Activated CD4-positive, alpha-beta T cell treated with anti-CD3 and anti-CD28 coated beads, Interleukin-2, amount 10 ng/mL, durations not matched to agents 7 days and 5 days (primary cell): ENCODE results near the gene SERPING1. TPM values are rescaled to one million over a fixed set of nuclear protein-coding genes. Genes with fewer than 3 reads are reported as not detected.
"Not testable (repeated sequence)": the region's sequence is repeated elsewhere in the genome, so short reads cannot be mapped to it uniquely, and the experiment has no call there.

Experiments used
- CTCF ChIA-PET: fragments of 350-600 bp; sonication (Branson Sonifier 250); formaldehyde crosslinking; loops from one replicate; lab custom pipeline; 2021; ENCODE audit warnings: antibody characterized with exemption; lab: Charles Lee
- POLR2A ChIA-PET: fragments of 350-600 bp; sonication (Branson Sonifier 250); formaldehyde crosslinking; loops from one replicate; lab custom pipeline; 2021; ENCODE audit warnings: antibody characterized with exemption; lab: Charles Lee
- DNase-seq: peaks from one replicate; pipeline ENCODE4 v3.0.0-alpha.2; 2020
- H3K27ac Mint-ChIP-seq: one replicate; pipeline ENCODE4 v1.8.0; 2021; ENCODE audit warnings: mild to moderate bottlenecking, moderate library complexity, mixed read lengths
- H3K27me3 Mint-ChIP-seq: one replicate; pipeline ENCODE4 v1.8.0; 2021; ENCODE audit warnings: mixed read lengths
- H3K36me3 Mint-ChIP-seq: one replicate; pipeline ENCODE4 v1.8.0; 2021; ENCODE audit warnings: low read depth, mixed read lengths
- H3K4me1 Mint-ChIP-seq: one replicate; pipeline ENCODE4 v1.8.0; 2021; ENCODE audit warnings: mixed read lengths
- H3K4me3 Mint-ChIP-seq: one replicate; pipeline ENCODE4 v1.8.0; 2021; ENCODE audit warnings: mild to moderate bottlenecking, moderate library complexity, mixed read lengths
- H3K9me3 Mint-ChIP-seq: one replicate; pipeline ENCODE4 v1.8.0; 2021; ENCODE audit warnings: mixed read lengths
- total RNA-seq, 2 experiments: library from RNA; stranded (reverse); gene quantifications; one replicate each; pipeline ENCODE4 v1.2.3, GENCODE V29; 2021

Gene SERPING1
- total RNA-seq, 2 experiments from 2014 or later: 0.23 TPM; not detected in 1

GRCh38 chr11:57649826-57650738, 52.6 kb downstream of the SERPING1 start, which contains the start of gene YPEL4:
Gene YPEL4 (minus strand): TSS chr11:57649912. CDS start chr11:57647107, 2,805 bp downstream.
- POLR2A ChIA-PET: no interaction called here
- peaks cover 46% of the 10 kb centered on the region for H3K27me3 Mint-ChIP-seq
- H3K27ac Mint-ChIP-seq: peak within 1 kb of the TSS; percentile 85

DNA sequence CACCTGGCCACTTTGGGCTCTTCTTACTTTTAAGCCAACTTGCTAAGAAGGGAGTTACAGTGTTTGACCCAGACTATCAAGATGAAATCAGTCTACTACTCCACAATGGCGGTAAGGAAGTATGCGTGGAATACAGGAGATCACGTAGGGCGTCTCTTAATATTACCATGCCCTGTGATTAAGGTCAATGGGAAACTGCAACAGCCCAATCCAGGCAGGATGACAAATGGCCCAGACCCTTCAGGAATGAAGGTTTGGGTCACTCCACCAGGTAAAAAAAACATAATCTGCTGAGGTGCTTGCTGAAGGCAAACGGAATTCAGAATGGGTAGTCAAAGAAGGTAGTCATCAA, 53.2 kb downstream of the SERPING1 start:
- DNase-seq: no peak
- H3K27ac Mint-ChIP-seq: no peak overlapping the region
- no peaks in the 10 kb centered on the region for H3K9me3 Mint-ChIP-seq
- ChIA-PET CTCF (interaction anchor here (2.1 kb wide), 1 partner anchor 9 kb away, joined by 7 read pairs; no protein-coding TSS in a partner anchor), POLR2A (no interaction called here)
- H3K4me1 Mint-ChIP-seq: peaks cover 59% of the 10 kb centered on the region
- peaks cover 42% of the 10 kb centered on the region for H3K27me3 Mint-ChIP-seq
- H3K4me3 Mint-ChIP-seq: no peak overlapping the region
- peaks cover 2% of the 10 kb centered on the region for H3K36me3 Mint-ChIP-seq

More at GRCh38 chr11:57649826-57650738, 52.6 kb downstream of the SERPING1 start, which contains the start of gene YPEL4:
- peak; percentile 73 for DNase-seq
- peak within 1 kb of the TSS; percentile 68 for H3K4me3 Mint-ChIP-seq
- CTCF ChIA-PET: interaction anchor here (1.9 kb wide), 1 partner anchor 10 kb away, joined by 12 read pairs; no protein-coding TSS in a partner anchor
- peaks cover 63% of the 10 kb centered on the region for H3K4me1 Mint-ChIP-seq
- no peaks in the 10 kb centered on the region for H3K9me3 Mint-ChIP-seq
- H3K36me3 Mint-ChIP-seq: peaks cover 2% of the 10 kb centered on the region

DNA sequence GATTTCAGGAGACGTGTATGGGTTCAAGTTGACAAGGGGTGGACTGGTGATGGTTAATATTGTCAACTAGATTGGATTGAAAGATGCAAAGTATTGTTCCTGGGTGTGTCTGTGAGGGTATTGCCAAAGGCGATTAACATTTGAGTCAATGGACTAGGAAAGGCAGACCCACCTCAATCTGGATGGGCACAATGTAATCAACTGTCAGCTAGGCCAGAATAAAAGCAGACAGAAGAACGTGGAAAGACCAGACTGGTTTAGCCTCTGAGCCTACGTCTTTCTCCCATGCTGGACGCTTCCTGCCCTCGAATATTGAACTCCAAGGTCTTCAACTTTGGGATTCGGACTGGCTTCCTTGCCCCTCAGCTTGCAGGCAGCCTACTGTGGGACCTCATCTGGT, 53.9 kb downstream of the SERPING1 start:
- no peak overlapping the region for H3K27ac Mint-ChIP-seq
- CTCF ChIA-PET: interaction anchor here (2.1 kb wide), 1 partner anchor 10 kb away, joined by 7 read pairs; no protein-coding TSS in a partner anchor

GRCh38 chr11:57652230-57652629, 54.7 kb downstream of the SERPING1 start:
- POLR2A ChIA-PET: not testable (repeated sequence)
- peaks cover 27% of the 10 kb centered on the region for H3K27me3 Mint-ChIP-seq
- CTCF ChIA-PET: interaction anchor here (0.6 to 2.1 kb wide), 6 partner anchors 11 to 309 kb away, joined by 3 to 10 read pairs (median 4); no protein-coding TSS in a partner anchor

More for the DNA sequence above, 53.9 kb downstream of the SERPING1 start:
- POLR2A ChIA-PET: no interaction called here
- peaks cover 55% of the 10 kb centered on the region for H3K4me1 Mint-ChIP-seq
- peaks cover 2% of the 10 kb centered on the region for H3K36me3 Mint-ChIP-seq
- H3K4me3 Mint-ChIP-seq: no peak overlapping the region
- no peaks in the 10 kb centered on the region for H3K9me3 Mint-ChIP-seq
- H3K27me3 Mint-ChIP-seq: peaks cover 35% of the 10 kb centered on the region
- DNase-seq: no peak

DNA sequence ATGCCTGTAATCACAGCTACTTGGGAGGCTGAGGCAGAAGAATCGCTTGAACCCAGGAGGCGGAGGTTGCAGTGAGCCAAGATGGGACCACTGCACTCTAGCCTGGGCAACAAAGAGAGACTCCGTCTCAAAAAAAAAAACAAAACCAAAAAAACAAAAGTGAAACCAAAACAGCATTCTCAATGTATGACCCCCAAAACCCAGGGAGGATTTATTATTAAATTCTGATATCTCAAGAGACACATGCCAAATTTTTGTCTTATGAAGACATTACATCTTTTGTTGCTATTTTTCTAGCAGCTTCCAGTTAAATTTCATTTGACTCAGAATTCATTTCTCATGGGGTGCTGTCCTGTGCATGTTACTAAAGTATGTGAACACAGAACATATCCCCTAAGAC, 55.2 kb downstream of the SERPING1 start:
- no peak for DNase-seq
- peak overlapping the region; percentile 44 for H3K4me3 Mint-ChIP-seq
- ChIA-PET CTCF (interaction anchor here (0.6 to 2.1 kb wide), 6 partner anchors 11 to 310 kb away, joined by 3 to 10 read pairs (median 4); no protein-coding TSS in a partner anchor), POLR2A (no interaction called here)
- H3K9me3 Mint-ChIP-seq: no peaks in the 10 kb centered on the region
- peaks cover 58% of the 10 kb centered on the region for H3K4me1 Mint-ChIP-seq
- peak overlapping the region; percentile 88 for H3K27ac Mint-ChIP-seq
- H3K27me3 Mint-ChIP-seq: peaks cover 22% of the 10 kb centered on the region
- peaks cover 2% of the 10 kb centered on the region for H3K36me3 Mint-ChIP-seq

More at GRCh38 chr11:57652230-57652629, 54.7 kb downstream of the SERPING1 start:
- peak; percentile 40 for DNase-seq
- H3K27ac Mint-ChIP-seq: peak overlapping the region; percentile 88
- H3K9me3 Mint-ChIP-seq, H3K36me3 Mint-ChIP-seq: not testable (repeated sequence)
- peak overlapping the region; percentile 44 for H3K4me3 Mint-ChIP-seq
- peaks cover 54% of the 10 kb centered on the region for H3K4me1 Mint-ChIP-seq

- H3K4me3 Mint-ChIP-seq: no peak overlapping the region
- CTCF ChIA-PET: interaction anchor here (0.8 to 1.5 kb wide), 2 partner anchors 9 to 14 kb away, joined by 4 read pairs; no protein-coding TSS in a partner anchor
- peaks cover 17% of the 10 kb centered on the region for H3K27me3 Mint-ChIP-seq
- peaks cover 57% of the 10 kb centered on the region for H3K4me1 Mint-ChIP-seq
- H3K9me3 Mint-ChIP-seq: no peaks in the 10 kb centered on the region
- H3K27ac Mint-ChIP-seq: peak overlapping the region; percentile 88
- DNase-seq: no peak
- H3K36me3 Mint-ChIP-seq: peaks cover 6% of the 10 kb centered on the region
- POLR2A ChIA-PET: no interaction called here
Measured at GRCh38 chr11:57653163-57653562, 55.7 kb downstream of the SERPING1 start.

DNA sequence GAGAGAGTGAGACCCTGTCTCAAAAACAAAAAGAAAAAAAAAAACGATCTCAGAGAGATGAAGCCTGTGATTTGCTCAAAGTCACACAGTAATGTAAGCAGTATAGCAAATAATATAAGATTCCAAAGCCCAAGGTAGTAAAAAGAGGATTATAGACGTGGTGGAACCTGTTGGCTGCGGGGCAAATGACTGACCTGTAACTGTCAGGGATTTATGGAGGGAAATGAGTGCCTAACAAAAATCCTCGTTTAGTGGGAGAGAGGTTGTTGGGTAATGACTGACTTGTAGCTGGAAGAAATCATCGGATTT, 59.4 kb downstream of the SERPING1 start:
- ChIA-PET CTCF (interaction anchor here (1.6 to 3.0 kb wide), 2 partner anchors 9 to 17 kb away, joined by 7 to 9 read pairs; no protein-coding TSS in a partner anchor), POLR2A (no interaction called here)
- no peak for DNase-seq
- no peaks in the 10 kb centered on the region for H3K27me3 Mint-ChIP-seq
- H3K36me3 Mint-ChIP-seq: peaks cover 28% of the 10 kb centered on the region
- peak overlapping the region; percentile 100 for H3K4me3 Mint-ChIP-seq
- peak overlapping the region; percentile 94 for H3K27ac Mint-ChIP-seq
- H3K9me3 Mint-ChIP-seq: no peaks in the 10 kb centered on the region
- H3K4me1 Mint-ChIP-seq: peaks cover 44% of the 10 kb centered on the region

DNA sequence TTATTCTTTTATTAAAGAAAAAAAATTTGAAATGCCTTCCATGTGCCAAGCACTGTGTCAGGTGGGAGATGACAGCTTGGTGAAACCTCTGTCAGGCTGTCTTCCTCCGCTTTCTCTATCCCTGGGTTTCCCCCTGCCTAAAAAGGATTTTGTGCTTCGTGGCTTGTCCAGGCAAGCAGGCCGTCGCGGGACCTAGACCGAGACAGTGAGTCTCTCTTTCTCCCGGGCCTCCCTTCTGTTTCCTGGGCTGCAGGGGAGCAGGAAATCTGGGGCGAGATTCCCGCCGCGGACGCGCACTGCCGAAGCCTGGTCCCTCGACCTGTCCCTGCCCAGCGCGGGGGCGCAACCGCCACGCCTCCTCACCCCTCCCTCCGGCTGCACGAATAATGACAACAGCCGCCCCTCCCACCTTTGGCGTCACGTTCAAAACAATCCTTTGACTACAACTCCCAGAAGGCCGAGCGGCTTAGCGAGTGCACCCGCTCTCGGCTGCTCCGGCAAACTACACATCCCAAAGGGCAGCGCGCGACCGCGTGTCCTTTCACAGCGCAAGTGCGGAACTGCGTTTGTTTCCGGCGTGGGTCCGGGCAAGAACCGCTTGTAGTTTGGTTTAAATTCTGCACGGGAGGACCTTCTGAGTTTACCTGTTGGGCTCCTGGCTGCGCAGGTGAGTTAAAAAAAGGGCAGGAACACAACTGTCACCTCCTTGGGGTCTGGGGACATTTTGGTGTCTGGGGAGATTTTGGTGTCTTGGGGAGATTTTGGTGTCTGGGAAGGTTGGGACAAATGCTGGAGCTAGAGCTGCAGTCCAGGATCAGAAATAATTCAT, 59.9 kb downstream of the SERPING1 start, which contains the start of gene CLP1:
Gene CLP1 (plus strand): TSS at position 569 of the 829 bp plus-strand sequence. CDS start 1,715 bp downstream, outside the sequence.
- H3K36me3 Mint-ChIP-seq: peaks cover 32% of the 10 kb centered on the region
- POLR2A ChIA-PET: no interaction called here
- no peaks in the 10 kb centered on the region for H3K27me3 Mint-ChIP-seq
- H3K27ac Mint-ChIP-seq: peak within 1 kb of the TSS; percentile 94
- peak within 1 kb of the TSS; percentile 100 for H3K4me3 Mint-ChIP-seq
- no peaks in the 10 kb centered on the region for H3K9me3 Mint-ChIP-seq
- CTCF ChIA-PET: interaction anchor here (1.6 to 3.0 kb wide), 2 partner anchors 9 to 18 kb away, joined by 7 to 9 read pairs; no protein-coding TSS in a partner anchor
- H3K4me1 Mint-ChIP-seq: peaks cover 41% of the 10 kb centered on the region
- peak; percentile 100 for DNase-seq

DNA sequence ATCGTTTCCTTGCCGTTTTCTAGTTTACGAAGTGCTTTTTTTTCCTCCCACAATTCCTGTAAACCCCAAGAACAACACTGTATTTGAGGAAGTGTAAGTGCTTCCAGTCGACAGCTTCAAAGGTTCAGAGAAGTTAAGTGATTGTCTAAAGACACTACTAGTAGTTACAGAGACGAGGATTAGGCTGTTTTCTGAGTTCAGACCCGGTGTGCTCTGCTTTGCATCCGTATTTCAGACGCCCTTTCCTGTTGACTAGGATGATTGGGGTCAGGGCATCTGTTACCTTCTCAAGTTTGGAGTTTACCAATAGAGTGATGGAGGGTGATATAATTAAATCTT, 60.5 kb downstream of the SERPING1 start:
- Mint-ChIP-seq H3K36me3 (peaks cover 36% of the 10 kb centered on the region), H3K27me3 (no peaks in the 10 kb centered on the region), H3K4me3 (peak overlapping the region; percentile 100), H3K9me3 (no peaks in the 10 kb centered on the region), H3K4me1 (peaks cover 40% of the 10 kb centered on the region), H3K27ac (peak overlapping the region; percentile 94)
- ChIA-PET POLR2A (no interaction called here), CTCF (interaction anchor here (1.6 to 3.0 kb wide), 2 partner anchors 8 to 18 kb away, joined by 7 to 9 read pairs; no protein-coding TSS in a partner anchor)
- no peak for DNase-seq

DNA sequence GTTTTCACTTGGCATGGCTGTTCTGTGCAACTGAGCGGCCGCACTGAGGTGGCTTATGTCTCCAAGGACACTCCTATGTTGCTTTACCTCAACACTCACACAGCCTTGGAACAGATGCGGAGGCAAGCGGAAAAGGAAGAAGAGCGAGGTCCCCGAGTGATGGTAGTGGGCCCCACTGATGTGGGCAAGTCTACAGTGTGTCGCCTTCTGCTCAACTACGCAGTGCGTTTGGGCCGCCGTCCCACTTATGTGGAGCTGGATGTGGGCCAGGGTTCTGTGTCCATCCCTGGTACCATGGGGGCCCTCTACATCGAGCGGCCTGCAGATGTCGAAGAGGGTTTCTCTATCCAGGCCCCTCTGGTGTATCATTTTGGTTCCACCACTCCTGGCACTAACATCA, 62.2 kb downstream of the SERPING1 start:
- Mint-ChIP-seq H3K27me3 (no peaks in the 10 kb centered on the region), H3K9me3 (no peaks in the 10 kb centered on the region), H3K4me3 (no peak overlapping the region), H3K36me3 (peaks cover 36% of the 10 kb centered on the region), H3K27ac (no peak overlapping the region), H3K4me1 (peaks cover 35% of the 10 kb centered on the region)
- ChIA-PET POLR2A (no interaction called here), CTCF (no interaction called here)
- DNase-seq: no peak

- H3K36me3 Mint-ChIP-seq: peaks cover 33% of the 10 kb centered on the region
- ChIA-PET POLR2A (no interaction called here), CTCF (interaction anchor here (1.1 to 1.2 kb wide), 2 partner anchors 15 to 95 kb away, joined by 3 to 4 read pairs; no protein-coding TSS in a partner anchor)
- H3K9me3 Mint-ChIP-seq: no peaks in the 10 kb centered on the region
- peaks cover 36% of the 10 kb centered on the region for H3K4me1 Mint-ChIP-seq
- no peak overlapping the region for H3K27ac Mint-ChIP-seq
- H3K27me3 Mint-ChIP-seq: no peaks in the 10 kb centered on the region
- no peak overlapping the region for H3K4me3 Mint-ChIP-seq
- DNase-seq: peak; percentile 26
Measured at GRCh38 chr11:57662893-57663292, 65.4 kb downstream of the SERPING1 start.

DNA sequence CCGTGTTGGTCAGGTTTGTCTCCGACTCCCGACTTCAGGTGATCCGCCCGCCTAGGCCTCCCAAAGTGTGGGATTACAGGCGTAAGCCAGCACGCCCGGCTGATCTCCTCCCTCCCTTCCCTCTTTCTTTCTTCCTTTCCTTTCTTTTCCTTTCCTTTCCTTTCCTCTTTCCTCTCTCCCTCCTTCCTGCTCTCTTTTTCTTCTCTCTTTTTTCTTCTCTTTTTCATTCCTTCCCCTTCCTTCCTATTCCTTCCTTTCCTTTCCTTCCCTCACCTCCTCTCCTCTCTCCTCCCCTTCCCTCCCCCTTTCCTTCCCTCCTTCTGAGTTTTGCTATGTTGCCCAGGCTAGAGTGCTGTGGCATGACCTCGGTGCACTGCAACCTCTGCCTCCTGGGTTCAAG, 66.5 kb downstream of the SERPING1 start:
- ChIA-PET POLR2A (no interaction called here), CTCF (interaction anchor here (1.1 kb wide), 1 partner anchor 77 kb away, joined by 3 read pairs; the partner anchor contains the start of gene SELENOH)
- DNase-seq: no peak
- H3K4me1 Mint-ChIP-seq: peaks cover 32% of the 10 kb centered on the region
- H3K27me3 Mint-ChIP-seq: no peaks in the 10 kb centered on the region
- no peaks in the 10 kb centered on the region for H3K9me3 Mint-ChIP-seq
- H3K36me3 Mint-ChIP-seq: peaks cover 32% of the 10 kb centered on the region
- H3K4me3 Mint-ChIP-seq: no peak overlapping the region
- no peak overlapping the region for H3K27ac Mint-ChIP-seq
